Endothelial cell (in vitro differentiated cells): ENCODE measurements around the gene C2orf80. TPM values are rescaled to one million over a fixed set of nuclear protein-coding genes. Genes with fewer than 3 reads are reported as not detected.

Experiments
- DNase-seq: peaks from one replicate; pipeline ENCODE4 v3.0.0; 2021; ENCODE audit warnings: low spot score
- H3K27ac Mint-ChIP-seq: one replicate; pipeline ENCODE4 v1.8.0; 2021; ENCODE audit warnings: mixed read lengths, inconsistent platforms; ENCODE audit not compliant: unreplicated experiment
- H3K27me3 Mint-ChIP-seq: one replicate; pipeline ENCODE4 v1.8.0; 2021; ENCODE audit warnings: mild to moderate bottlenecking, moderate library complexity, mixed read lengths, inconsistent platforms; ENCODE audit not compliant: unreplicated experiment
- H3K36me3 Mint-ChIP-seq: one replicate; pipeline ENCODE4 v1.8.0; 2021; ENCODE audit warnings: mild to moderate bottlenecking, low read depth, mixed read lengths, inconsistent platforms; ENCODE audit not compliant: unreplicated experiment
- H3K4me1 Mint-ChIP-seq: one replicate; pipeline ENCODE4 v1.8.0; 2021; ENCODE audit warnings: mild to moderate bottlenecking, mixed read lengths, inconsistent platforms; ENCODE audit not compliant: unreplicated experiment
- H3K4me3 Mint-ChIP-seq: one replicate; pipeline ENCODE4 v1.8.0; 2021; ENCODE audit warnings: mild to moderate bottlenecking, mixed read lengths, inconsistent platforms; ENCODE audit not compliant: unreplicated experiment
- H3K9me3 Mint-ChIP-seq: one replicate; pipeline ENCODE4 v1.8.0; 2021; ENCODE audit warnings: mixed read lengths, inconsistent platforms; ENCODE audit not compliant: unreplicated experiment
- CTCF ChIP-seq: fragments of 200-600 bp; sonication (generic); IDR thresholded peaks from one replicate; pipeline ENCODE4 v1.5.0; 2021; ENCODE audit warnings: antibody characterized with exemption; ENCODE audit not compliant: unreplicated experiment
- total RNA-seq: library from RNA; stranded (reverse); fragmentation: NEBNext Ultra II Directional; extraction: Animal tissue kit (Norgen Biotek cat#: 25700); gene quantifications from one replicate; pipeline ENCODE4 v1.2.1, GENCODE V29; 2021; ENCODE audit not compliant: unreplicated experiment

C2orf80 gene
- total RNA-seq, 1 donor from 2014 or later = not detected

DNA sequence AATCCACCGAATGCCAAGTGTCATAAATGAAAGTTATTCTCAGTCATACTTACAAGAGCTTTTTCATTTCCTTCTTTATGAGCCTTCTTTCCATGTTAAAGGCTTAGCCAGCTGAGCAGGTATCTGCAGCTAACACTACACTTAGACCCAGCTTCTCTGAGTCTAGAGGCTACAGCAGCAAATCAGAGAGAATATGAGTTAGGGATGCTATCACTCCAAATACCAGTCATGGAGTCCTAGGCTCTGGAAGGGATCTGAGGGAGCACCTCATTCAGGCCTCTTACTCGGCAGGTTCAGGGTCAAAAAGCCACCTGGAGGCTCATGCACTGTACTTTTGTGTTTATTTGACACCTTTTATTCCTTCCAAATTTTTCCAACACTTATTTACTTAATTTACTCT, 2.9 kb downstream of the C2orf80 start:
- Mint-ChIP-seq H3K4me3 (no peak overlapping the region), H3K9me3 (no peaks in the 10 kb centered on the region), H3K27me3 (peaks cover 2% of the 10 kb centered on the region), H3K36me3 (no peaks in the 10 kb centered on the region), H3K4me1 (peaks cover 6% of the 10 kb centered on the region), H3K27ac (no peak overlapping the region)
- DNase-seq = no peak
- TF ChIP-seq CTCF = no peak

DNA sequence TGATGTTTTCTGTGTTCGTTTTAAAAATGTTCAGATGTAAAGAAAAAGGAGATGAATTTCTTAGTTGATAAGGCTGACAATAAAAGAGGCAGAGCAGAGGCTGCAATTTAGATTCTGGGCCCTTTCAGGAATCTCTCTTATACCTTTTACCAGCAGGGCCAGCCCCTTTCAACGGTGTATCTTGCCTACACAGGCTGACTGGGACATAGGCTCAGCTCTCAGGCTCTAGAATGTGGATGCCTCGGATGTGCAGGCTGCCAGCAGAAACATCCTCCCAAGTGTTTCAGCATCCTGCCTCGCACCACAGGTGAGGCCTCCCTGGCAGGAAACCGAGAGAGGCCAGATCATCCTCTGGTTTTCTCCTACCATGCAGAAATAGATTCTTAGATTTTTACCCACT, 3.4 kb downstream of the C2orf80 start:
- Mint-ChIP-seq H3K9me3 (no peaks in the 10 kb centered on the region), H3K4me1 (peaks cover 6% of the 10 kb centered on the region), H3K27me3 (peaks cover 2% of the 10 kb centered on the region), H3K36me3 (no peaks in the 10 kb centered on the region), H3K4me3 (no peak overlapping the region), H3K27ac (no peak overlapping the region)
- DNase-seq = no peak
- no peak for TF ChIP-seq CTCF

GRCh38 chr2:208183972-208184705, 5.7 kb downstream of the C2orf80 start:
- TF ChIP-seq CTCF = no peak
- Mint-ChIP-seq H3K27ac (no peak overlapping the region), H3K4me1 (peaks cover 6% of the 10 kb centered on the region)

GRCh38 chr2:208183526-208183925, 6.3 kb downstream of the C2orf80 start:
- TF ChIP-seq CTCF = no peak
- Mint-ChIP-seq H3K4me3 (peak overlapping the region; percentile 22), H3K4me1 (peaks cover 6% of the 10 kb centered on the region), H3K27ac (peak overlapping the region; percentile 28), H3K36me3 (no peaks in the 10 kb centered on the region), H3K9me3 (no peaks in the 10 kb centered on the region), H3K27me3 (no peaks in the 10 kb centered on the region)
- no peak for DNase-seq

More at GRCh38 chr2:208183972-208184705, 5.7 kb downstream of the C2orf80 start:
- Mint-ChIP-seq H3K4me3 (no peak overlapping the region), H3K36me3 (no peaks in the 10 kb centered on the region), H3K9me3 (no peaks in the 10 kb centered on the region), H3K27me3 (no peaks in the 10 kb centered on the region)
- DNase-seq = no peak

DNA sequence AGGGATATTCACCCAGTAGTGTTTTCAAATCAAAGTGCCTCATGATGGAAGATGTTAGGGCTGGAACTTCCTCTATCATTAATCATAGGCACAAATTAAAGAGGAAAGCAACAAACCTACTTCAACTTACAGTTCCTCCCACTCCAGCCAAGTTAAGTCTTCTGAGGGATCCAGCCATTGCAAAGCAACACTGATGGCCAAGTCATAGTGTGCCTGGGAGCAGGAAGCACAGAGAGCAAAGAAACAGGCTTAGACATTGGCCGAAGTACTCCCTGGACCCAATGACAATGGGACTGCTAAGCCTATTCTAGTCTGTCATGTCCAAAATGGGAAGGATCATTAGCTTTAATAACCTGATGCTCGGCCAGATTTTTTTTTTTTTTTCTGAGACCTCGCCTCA, 7.0 kb downstream of the C2orf80 start:
- Mint-ChIP-seq H3K9me3 (no peaks in the 10 kb centered on the region), H3K27me3 (no peaks in the 10 kb centered on the region), H3K4me1 (peaks cover 6% of the 10 kb centered on the region), H3K36me3 (no peaks in the 10 kb centered on the region), H3K27ac (no peak overlapping the region), H3K4me3 (no peak overlapping the region)
- no peak for TF ChIP-seq CTCF
- no peak for DNase-seq
